ENCODE results near the gene ADARB2. TPM values are rescaled to one million over a fixed set of nuclear protein-coding genes. Genes with fewer than 3 reads are reported as not detected.

The ADARB2 gene
- total RNA-seq, 1 donor: 1.1 TPM

GRCh38 chr10:1280466-1281404 is 456.6 kb downstream of the ADARB2 start:
- no peak for DNase-seq (ENCODE audit: low read depth in 2 of 3, low spot score in 2 of 3)

GRCh38 chr10:1278306-1278705 is 459.0 kb downstream of the ADARB2 start:
- DNase-seq (ENCODE audit: low read depth in 2 of 3, low spot score in 2 of 3): no peak

- no peak for DNase-seq (ENCODE audit: low read depth in 2 of 3, low spot score in 2 of 3)
Observed at GRCh38 chr10:1274701-1275544, 462.4 kb downstream of the ADARB2 start.

GRCh38 chr10:1274111-1274661 is 463.1 kb downstream of the ADARB2 start:
- no peak for DNase-seq (ENCODE audit: low read depth in 2 of 3, low spot score in 2 of 3)

- DNase-seq (ENCODE audit: low read depth in 2 of 3, low spot score in 2 of 3): no peak
Observed at GRCh38 chr10:1273372-1274105, 463.8 kb downstream of the ADARB2 start.

GRCh38 chr10:1272777-1273161 is 464.6 kb downstream of the ADARB2 start:
- no peak for DNase-seq (ENCODE audit: low read depth in 2 of 3, low spot score in 2 of 3)

- DNase-seq (ENCODE audit: low read depth in 2 of 3, low spot score in 2 of 3): peak in 1 of 3 donors; percentile 50
Observed at GRCh38 chr10:1272079-1272776, 465.1 kb downstream of the ADARB2 start.

GRCh38 chr10:1270906-1271305 is 466.4 kb downstream of the ADARB2 start:
- no peak for DNase-seq (ENCODE audit: low read depth in 2 of 3, low spot score in 2 of 3)

GRCh38 chr10:1270490-1270889 is 466.8 kb downstream of the ADARB2 start:
- DNase-seq (ENCODE audit: low read depth in 2 of 3, low spot score in 2 of 3): no peak

GRCh38 chr10:1268831-1269230 is 468.5 kb downstream of the ADARB2 start:
- DNase-seq (ENCODE audit: low read depth in 2 of 3, low spot score in 2 of 3): peak in 1 of 3 donors; percentile 59

- DNase-seq (ENCODE audit: low read depth in 2 of 3, low spot score in 2 of 3): no peak
Observed at GRCh38 chr10:1267568-1267967, 469.8 kb downstream of the ADARB2 start.

- no peak for DNase-seq (ENCODE audit: low read depth in 2 of 3, low spot score in 2 of 3)
Observed at GRCh38 chr10:1267148-1267547, 470.2 kb downstream of the ADARB2 start.

GRCh38 chr10:1266033-1266802 is 471.1 kb downstream of the ADARB2 start:
- DNase-seq (ENCODE audit: low read depth in 2 of 3, low spot score in 2 of 3): no peak

- no peak for DNase-seq (ENCODE audit: low read depth in 2 of 3, low spot score in 2 of 3)
Observed at GRCh38 chr10:1264001-1264400, 473.3 kb downstream of the ADARB2 start.

- no peak for DNase-seq (ENCODE audit: low read depth in 2 of 3, low spot score in 2 of 3)
Observed at GRCh38 chr10:1257274-1257673, 480.1 kb downstream of the ADARB2 start.

GRCh38 chr10:1256432-1256725 is 480.9 kb downstream of the ADARB2 start:
- DNase-seq (ENCODE audit: low read depth in 2 of 3, low spot score in 2 of 3): peak in 2 of 3 donors; percentile 51 to 88

- DNase-seq (ENCODE audit: low read depth in 2 of 3, low spot score in 2 of 3): no peak
Observed at GRCh38 chr10:1255600-1256431, 481.5 kb downstream of the ADARB2 start.

- DNase-seq (ENCODE audit: low read depth in 2 of 3, low spot score in 2 of 3): peak in 1 of 3 donors; percentile 58
Observed at GRCh38 chr10:1255118-1255517, 482.2 kb downstream of the ADARB2 start.

All from hematopoietic multipotent progenitor cell (in vitro differentiated cells).